Measurements from ENCODE around the gene VWF. TPM values are rescaled to one million over a fixed set of nuclear protein-coding genes. Genes with fewer than 3 reads are reported as not detected.
"Not testable (repeated sequence)": the region's sequence is repeated elsewhere in the genome, so short reads cannot be mapped to it uniquely, and the experiment has no call there.

VWF gene
- total RNA-seq, 2 donors from 2014 or later: 164 to 251 TPM

DNA sequence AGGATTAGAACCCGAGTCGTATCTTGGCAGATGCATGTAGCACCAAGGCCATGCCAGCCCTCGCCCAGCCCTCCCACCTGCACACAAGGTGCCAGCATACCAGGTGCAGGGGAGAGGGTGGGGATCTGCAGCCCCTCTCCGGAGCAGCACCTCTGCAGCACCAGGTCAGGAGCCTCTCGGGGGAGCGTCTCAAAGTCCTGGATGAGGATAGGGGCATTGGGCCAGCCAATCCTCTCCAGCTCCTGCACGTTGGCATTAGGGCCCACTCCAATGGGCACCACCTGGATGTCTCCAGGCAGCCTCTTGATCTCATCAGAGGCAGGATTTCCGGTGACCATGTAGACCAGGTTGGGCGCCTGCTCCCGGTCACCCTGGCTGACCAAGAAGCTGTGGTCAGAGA is 106.2 kb downstream of the VWF start:
- Histone ChIP-seq H3K4me3 (no peak overlapping the region), H3K9me3 (no peaks in the 10 kb centered on the region), H3K27me3 (replicated peaks; ENCODE audit: insufficient read depth) (no peaks in the 10 kb centered on the region), H3K4me1 (ENCODE audit: control insufficient read depth in 1 of 2, low read depth in 2 of 2) (no peaks in the 10 kb centered on the region), H3K36me3 (no peaks in the 10 kb centered on the region), H3K27ac (no peak overlapping the region)
- ATAC-seq (ENCODE audit: insufficient number of reproducible peaks, low FRiP score, low read depth) (no peak), DNase-seq (ENCODE audit: low spot score) (no peak)
- TF ChIP-seq, protein P1, sequence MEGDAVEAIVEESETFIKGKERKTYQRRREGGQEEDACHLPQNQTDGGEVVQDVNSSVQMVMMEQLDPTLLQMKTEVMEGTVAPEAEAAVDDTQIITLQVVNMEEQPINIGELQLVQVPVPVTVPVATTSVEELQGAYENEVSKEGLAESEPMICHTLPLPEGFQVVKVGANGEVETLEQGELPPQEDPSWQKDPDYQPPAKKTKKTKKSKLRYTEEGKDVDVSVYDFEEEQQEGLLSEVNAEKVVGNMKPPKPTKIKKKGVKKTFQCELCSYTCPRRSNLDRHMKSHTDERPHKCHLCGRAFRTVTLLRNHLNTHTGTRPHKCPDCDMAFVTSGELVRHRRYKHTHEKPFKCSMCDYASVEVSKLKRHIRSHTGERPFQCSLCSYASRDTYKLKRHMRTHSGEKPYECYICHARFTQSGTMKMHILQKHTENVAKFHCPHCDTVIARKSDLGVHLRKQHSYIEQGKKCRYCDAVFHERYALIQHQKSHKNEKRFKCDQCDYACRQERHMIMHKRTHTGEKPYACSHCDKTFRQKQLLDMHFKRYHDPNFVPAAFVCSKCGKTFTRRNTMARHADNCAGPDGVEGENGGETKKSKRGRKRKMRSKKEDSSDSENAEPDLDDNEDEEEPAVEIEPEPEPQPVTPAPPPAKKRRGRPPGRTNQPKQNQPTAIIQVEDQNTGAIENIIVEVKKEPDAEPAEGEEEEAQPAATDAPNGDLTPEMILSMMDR (IDR thresholded peaks at IDR 0.05): no peak

- H3K9me3 ChIP-seq: no peaks in the 10 kb centered on the region
- DNase-seq (ENCODE audit: low spot score) (no peak), ATAC-seq (ENCODE audit: insufficient number of reproducible peaks, low FRiP score, low read depth) (no peak)
- no peak overlapping the region for H3K27ac ChIP-seq
- H3K27me3 ChIP-seq (replicated peaks; ENCODE audit: insufficient read depth): no peaks in the 10 kb centered on the region
- no peaks in the 10 kb centered on the region for H3K36me3 ChIP-seq
- TF ChIP-seq, protein P1 (IDR thresholded peaks at IDR 0.05): no peak
- H3K4me1 ChIP-seq (ENCODE audit: control insufficient read depth in 1 of 2, low read depth in 2 of 2): no peaks in the 10 kb centered on the region
- H3K4me3 ChIP-seq: no peak overlapping the region
Measured at GRCh38 chr12:6016756-6017155, 107.7 kb downstream of the VWF start.

DNA sequence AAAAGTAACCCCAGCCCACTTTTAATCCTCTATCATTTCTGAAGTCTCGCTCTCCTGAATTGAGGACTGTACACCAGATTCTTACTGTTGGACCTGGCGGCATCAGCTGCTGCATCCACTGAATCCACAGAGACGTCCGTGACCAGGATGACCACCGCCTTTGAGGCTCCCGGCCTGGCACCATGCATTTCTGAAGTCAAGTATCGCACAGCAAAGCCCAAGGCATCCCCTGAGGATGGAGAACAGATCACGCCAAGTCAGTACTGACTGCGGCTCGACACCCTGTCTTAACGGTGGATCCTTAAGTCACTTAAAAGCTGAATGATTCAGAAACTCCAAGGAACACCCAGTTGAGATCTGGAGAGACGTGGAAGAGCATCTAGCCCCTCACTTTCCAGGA is 108.5 kb downstream of the VWF start:
- H3K27me3 ChIP-seq (replicated peaks; ENCODE audit: insufficient read depth); ATAC-seq (ENCODE audit: insufficient number of reproducible peaks, low FRiP score, low read depth): not testable (repeated sequence)

DNA sequence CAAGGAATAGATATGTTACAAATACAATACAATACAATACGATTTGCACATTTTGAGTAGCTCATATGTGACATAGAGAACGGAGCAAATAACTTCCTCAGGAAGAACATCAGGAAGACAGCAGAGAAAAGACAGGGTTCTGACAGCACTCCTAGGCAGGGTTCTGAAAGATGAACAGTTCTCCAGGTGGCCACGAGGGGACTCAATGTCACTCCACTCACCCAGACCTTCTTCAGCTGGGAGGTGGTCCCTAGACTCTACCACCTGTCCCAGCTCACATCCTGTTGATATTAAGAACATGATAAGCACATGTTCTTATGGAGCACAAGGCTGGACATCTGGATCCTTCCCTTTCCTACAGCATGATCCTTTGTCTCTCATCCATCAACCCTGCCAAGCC is 109.2 kb downstream of the VWF start:
- H3K9me3 ChIP-seq; H3K4me3 ChIP-seq; H3K27me3 ChIP-seq (replicated peaks; ENCODE audit: insufficient read depth); H3K36me3 ChIP-seq; H3K4me1 ChIP-seq (ENCODE audit: control insufficient read depth in 1 of 2, low read depth in 2 of 2); ATAC-seq (ENCODE audit: insufficient number of reproducible peaks, low FRiP score, low read depth); H3K27ac ChIP-seq; DNase-seq (ENCODE audit: low spot score): not testable (repeated sequence)

More for the DNA sequence above, 108.5 kb downstream of the VWF start:
- DNase-seq (ENCODE audit: low spot score); H3K36me3 ChIP-seq; H3K27ac ChIP-seq; H3K4me3 ChIP-seq; H3K9me3 ChIP-seq; H3K4me1 ChIP-seq (ENCODE audit: control insufficient read depth in 1 of 2, low read depth in 2 of 2): not testable (repeated sequence)

GRCh38 chr12:6010631-6011350 is 113.7 kb downstream of the VWF start:
- not testable (repeated sequence) for H3K36me3 ChIP-seq; H3K4me1 ChIP-seq (ENCODE audit: control insufficient read depth in 1 of 2, low read depth in 2 of 2); H3K27ac ChIP-seq; DNase-seq (ENCODE audit: low spot score); H3K4me3 ChIP-seq; H3K9me3 ChIP-seq; ATAC-seq (ENCODE audit: insufficient number of reproducible peaks, low FRiP score, low read depth); H3K27me3 ChIP-seq (replicated peaks; ENCODE audit: insufficient read depth)

GRCh38 chr12:5997260-5997659 is 127.2 kb downstream of the VWF start:
- Histone ChIP-seq H3K27ac (no peak overlapping the region), H3K9me3 (no peaks in the 10 kb centered on the region), H3K27me3 (replicated peaks; ENCODE audit: insufficient read depth) (no peaks in the 10 kb centered on the region), H3K4me3 (no peak overlapping the region), H3K36me3 (no peaks in the 10 kb centered on the region), H3K4me1 (ENCODE audit: control insufficient read depth in 1 of 2, low read depth in 2 of 2) (no peaks in the 10 kb centered on the region)
- DNase-seq (ENCODE audit: low spot score) (no peak), ATAC-seq (ENCODE audit: insufficient number of reproducible peaks, low FRiP score, low read depth) (no peak)
- TF ChIP-seq, protein P1 (IDR thresholded peaks at IDR 0.05): no peak

- Histone ChIP-seq H3K27me3 (replicated peaks; ENCODE audit: insufficient read depth) (no peaks in the 10 kb centered on the region), H3K4me1 (ENCODE audit: control insufficient read depth in 1 of 2, low read depth in 2 of 2) (no peaks in the 10 kb centered on the region), H3K4me3 (no peak overlapping the region), H3K9me3 (no peaks in the 10 kb centered on the region), H3K27ac (no peak overlapping the region), H3K36me3 (no peaks in the 10 kb centered on the region)
- ATAC-seq (ENCODE audit: insufficient number of reproducible peaks, low FRiP score, low read depth): no peak
- TF ChIP-seq, protein P1 (IDR thresholded peaks at IDR 0.05): no peak
- DNase-seq (ENCODE audit: low spot score): no peak
Measured at GRCh38 chr12:5996459-5996858, 128.0 kb downstream of the VWF start.
